ENCODE measurements around the gene DIP2A. TPM values are rescaled to one million over a fixed set of nuclear protein-coding genes. Genes with fewer than 3 reads are reported as not detected.
"Not testable (repeated sequence)": the region's sequence is repeated elsewhere in the genome, so short reads cannot be mapped to it uniquely, and the experiment has no call there.

The DIP2A gene
- total RNA-seq, 4 donors from 2014 or later, result 25.9 to 57.4 (median 33.3) TPM

- no peak for ATAC-seq (ENCODE audit: low FRiP score)
- DNase-seq (ENCODE audit: low spot score), result no peak
- no peak for TF ChIP-seq CTCF (IDR thresholded peaks at IDR 0.05)
Observed at GRCh38 chr21:46518983-46519583, 60.4 kb downstream of the DIP2A start.

- not testable (repeated sequence) for DNase-seq (ENCODE audit: low spot score); ATAC-seq (ENCODE audit: low FRiP score)
Observed at GRCh38 chr21:46527393-46527792, 68.7 kb downstream of the DIP2A start.

- no peak for TF ChIP-seq CTCF (IDR thresholded peaks at IDR 0.05)
- no peak for DNase-seq (ENCODE audit: low spot score)
- no peak for ATAC-seq (ENCODE audit: low FRiP score)
Observed at GRCh38 chr21:46527801-46528200, 69.1 kb downstream of the DIP2A start.

GRCh38 chr21:46532080-46532479 lies 73.4 kb downstream of the DIP2A start:
- no peak for TF ChIP-seq CTCF (IDR thresholded peaks at IDR 0.05)
- DNase-seq (ENCODE audit: low spot score) (no peak), ATAC-seq (ENCODE audit: low FRiP score) (no peak)

- ATAC-seq (ENCODE audit: low FRiP score) (no peak), DNase-seq (ENCODE audit: low spot score) (no peak)
- no peak for TF ChIP-seq CTCF (IDR thresholded peaks at IDR 0.05)
Observed at GRCh38 chr21:46537026-46537425, 78.3 kb downstream of the DIP2A start.

GRCh38 chr21:46538262-46538661 lies 79.6 kb downstream of the DIP2A start:
- TF ChIP-seq CTCF (IDR thresholded peaks at IDR 0.05), result no peak
- ATAC-seq (ENCODE audit: low FRiP score) (no peak), DNase-seq (ENCODE audit: low spot score) (no peak)

GRCh38 chr21:46538851-46539666 lies 80.4 kb downstream of the DIP2A start:
- DNase-seq (ENCODE audit: low spot score) (no peak), ATAC-seq (ENCODE audit: low FRiP score) (no peak)
- TF ChIP-seq CTCF (IDR thresholded peaks at IDR 0.05), result no peak
